MM.1S (cell line): ENCODE measurements around the gene UNC119.

Experiments
- DNase-seq: peaks from one replicate; pipeline ENCODE4 v3.0.0-alpha.2; 2015
- H2AFZ ChIP-seq: fragments of 300-600 bp; sonication (generic); 2 replicates; pipeline ENCODE4 v1.6.0; 2016; ENCODE audit warnings: antibody characterized with exemption, low read length
- H3F3A ChIP-seq: fragments of 300-600 bp; sonication (generic); 2 replicates; pipeline ENCODE4 v1.6.1; 2016; ENCODE audit warnings: mild to moderate bottlenecking, antibody characterized with exemption, low read length, moderate library complexity, mixed read lengths; ENCODE audit not compliant: insufficient read depth
- H3K27ac ChIP-seq: fragments of 300-600 bp; sonication (generic); 2 replicates; pipeline ENCODE4 v1.5.1; 2016; ENCODE audit warnings: mild to moderate bottlenecking, low read length
- H3K27me3 ChIP-seq: fragments of 300-600 bp; sonication (generic); replicated peaks from 2 replicates; pipeline ENCODE4 v1.6.0; 2016; ENCODE audit warnings: low read length; ENCODE audit not compliant: insufficient read depth
- H3K36me3 ChIP-seq: fragments of 300-600 bp; sonication (generic); replicated peaks from 2 replicates; pipeline ENCODE4 v1.6.1; 2016; ENCODE audit warnings: mild to moderate bottlenecking, low read length, mixed read lengths; ENCODE audit not compliant: insufficient read depth
- H3K4me1 ChIP-seq: fragments of 300-600 bp; sonication (generic); 2 replicates; pipeline ENCODE4 v1.6.1; 2016; ENCODE audit warnings: low read length, mixed read lengths
- H3K4me2 ChIP-seq: fragments of 300-600 bp; sonication (generic); 2 replicates; pipeline ENCODE4 v1.6.0; 2016; ENCODE audit warnings: low read depth, low read length
- H3K4me3 ChIP-seq: fragments of 300-600 bp; sonication (generic); 2 replicates; pipeline ENCODE4 v1.5.1; 2016; ENCODE audit warnings: low read length, mixed read lengths
- H3K79me2 ChIP-seq: fragments of 300-600 bp; sonication (generic); 2 replicates; pipeline ENCODE4 v1.6.1; 2016; ENCODE audit warnings: mixed run types, low read length, mixed read lengths
- H3K9ac ChIP-seq: fragments of 300-600 bp; sonication (generic); 2 replicates; pipeline ENCODE4 v1.6.1; 2016; ENCODE audit warnings: low read length, mixed read lengths
- H3K9me2 ChIP-seq: fragments of 300-600 bp; sonication (generic); replicated peaks from 2 replicates; pipeline ENCODE4 v1.6.1; 2016; ENCODE audit warnings: mild to moderate bottlenecking, low read length, mixed read lengths; ENCODE audit not compliant: insufficient read depth
- H3K9me3 ChIP-seq: fragments of 300-600 bp; sonication (generic); replicated peaks from 2 replicates; pipeline ENCODE4 v1.6.1; 2016; ENCODE audit warnings: mild to moderate bottlenecking, low read length, mixed read lengths; ENCODE audit not compliant: insufficient read depth
- H4K20me1 ChIP-seq: fragments of 300-600 bp; sonication (generic); 2 replicates; pipeline ENCODE4 v1.6.1; 2016; ENCODE audit warnings: mild to moderate bottlenecking, low read length, moderate library complexity, mixed read lengths; ENCODE audit not compliant: insufficient read depth
- EZH2 ChIP-seq: fragments of 300-600 bp; sonication (generic); optimal IDR thresholded peaks from 2 replicates; pipeline ENCODE3; 2017; ENCODE audit warnings: low read depth, mild to moderate bottlenecking, antibody characterized with exemption, low read length, mixed read lengths
- EZH2phosphoT487 ChIP-seq: fragments of 300-600 bp; sonication (generic); IDR thresholded peaks from 2 replicates; pipeline ENCODE4 v1.6.1; 2018; ENCODE audit warnings: antibody characterized with exemption, low read length
- TF ChIP-seq, protein P1 (sequence below): fragments of 300-600 bp; sonication (generic); IDR thresholded peaks from 2 replicates; pipeline ENCODE4 v1.5.1; 2016; ENCODE audit warnings: antibody characterized with exemption, low read length, mixed read lengths

Gene UNC119

DNA sequence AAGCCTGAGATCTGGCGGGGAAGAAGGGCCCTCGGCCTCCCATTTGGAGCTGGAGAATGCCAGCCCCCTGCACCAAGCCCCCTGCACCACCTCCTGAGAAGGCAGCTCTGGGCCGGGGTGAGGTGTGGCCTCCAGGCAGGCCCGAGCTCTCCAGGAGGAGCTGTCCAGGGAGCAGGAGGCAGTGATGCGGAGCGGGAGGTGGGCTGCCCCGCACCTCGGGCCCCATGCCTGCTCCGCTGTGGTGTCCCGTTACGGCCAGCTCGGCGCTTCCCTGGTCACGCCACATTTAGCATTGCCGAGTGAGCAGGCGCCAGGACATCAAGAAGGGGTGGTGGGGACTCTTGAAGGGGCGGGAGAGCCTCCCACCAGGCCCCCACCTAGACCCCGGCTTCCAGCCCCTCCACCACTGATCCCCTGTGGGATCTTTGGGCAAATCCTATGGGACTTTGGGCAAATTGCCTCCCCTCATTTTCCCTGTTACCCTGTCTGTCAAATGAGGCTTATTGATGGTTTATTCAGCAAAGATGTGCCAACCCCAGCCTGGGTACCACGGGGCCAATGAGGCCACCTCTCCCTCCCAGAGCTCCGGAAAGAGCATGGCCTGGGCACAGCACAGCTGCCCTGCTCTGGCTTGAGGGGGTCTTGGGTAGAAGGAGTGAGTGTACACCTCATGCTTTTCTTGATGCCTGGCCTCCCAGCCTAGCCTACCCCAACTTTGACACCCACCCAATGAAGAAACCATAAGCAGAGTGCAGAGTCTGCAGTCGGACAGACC, 30.9 kb downstream of the UNC119 start:
- Histone ChIP-seq H3K36me3 (no peaks in the 10 kb centered on the region), H3K79me2 (no peaks in the 10 kb centered on the region), H3F3A (no peaks in the 10 kb centered on the region), H4K20me1 (0 out of 2 replicates have a peak, but pooled peaks cover 2% of the 10 kb centered on the region), H3K4me1 (peaks cover 8% of the 10 kb centered on the region), H3K9me2 (no peaks in the 10 kb centered on the region), H3K27me3 (peaks cover 73% of the 10 kb centered on the region), H3K9ac (no peak overlapping the region), H2AFZ (no peak overlapping the region), H3K4me2 (no peak overlapping the region), H3K4me3 (no peak overlapping the region), H3K27ac (no peak overlapping the region), H3K9me3 (no peaks in the 10 kb centered on the region)
- no peak for TF ChIP-seq EZH2
- no peak for DNase-seq

DNA sequence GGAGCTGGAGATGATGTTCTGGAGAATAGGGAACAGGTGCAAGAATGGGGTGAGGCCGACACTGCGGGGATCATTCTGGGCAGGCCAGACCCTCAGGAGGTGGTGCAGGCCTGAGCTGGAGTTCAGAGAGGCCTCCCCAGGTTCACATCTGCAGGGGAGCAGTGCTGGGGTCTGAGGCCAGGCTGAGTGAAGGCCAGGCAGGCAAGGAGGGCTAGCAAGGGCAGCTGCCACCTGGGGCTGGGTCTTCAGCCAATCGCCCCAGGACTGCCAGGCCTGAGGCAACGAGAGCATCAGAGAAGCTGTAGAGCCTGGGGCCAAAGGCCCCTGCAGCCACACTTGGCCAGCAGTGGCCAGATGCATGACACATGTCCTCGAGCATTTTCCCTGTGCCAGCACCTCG, 31.7 kb downstream of the UNC119 start:
- no peak for TF ChIP-seq EZH2phosphoT487
- TF ChIP-seq, protein P1, sequence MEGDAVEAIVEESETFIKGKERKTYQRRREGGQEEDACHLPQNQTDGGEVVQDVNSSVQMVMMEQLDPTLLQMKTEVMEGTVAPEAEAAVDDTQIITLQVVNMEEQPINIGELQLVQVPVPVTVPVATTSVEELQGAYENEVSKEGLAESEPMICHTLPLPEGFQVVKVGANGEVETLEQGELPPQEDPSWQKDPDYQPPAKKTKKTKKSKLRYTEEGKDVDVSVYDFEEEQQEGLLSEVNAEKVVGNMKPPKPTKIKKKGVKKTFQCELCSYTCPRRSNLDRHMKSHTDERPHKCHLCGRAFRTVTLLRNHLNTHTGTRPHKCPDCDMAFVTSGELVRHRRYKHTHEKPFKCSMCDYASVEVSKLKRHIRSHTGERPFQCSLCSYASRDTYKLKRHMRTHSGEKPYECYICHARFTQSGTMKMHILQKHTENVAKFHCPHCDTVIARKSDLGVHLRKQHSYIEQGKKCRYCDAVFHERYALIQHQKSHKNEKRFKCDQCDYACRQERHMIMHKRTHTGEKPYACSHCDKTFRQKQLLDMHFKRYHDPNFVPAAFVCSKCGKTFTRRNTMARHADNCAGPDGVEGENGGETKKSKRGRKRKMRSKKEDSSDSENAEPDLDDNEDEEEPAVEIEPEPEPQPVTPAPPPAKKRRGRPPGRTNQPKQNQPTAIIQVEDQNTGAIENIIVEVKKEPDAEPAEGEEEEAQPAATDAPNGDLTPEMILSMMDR: no peak
- no peak for TF ChIP-seq EZH2
- Histone ChIP-seq H3K4me3 (no peak overlapping the region), H4K20me1 (0 out of 2 replicates have a peak, but pooled peaks cover 2% of the 10 kb centered on the region), H3F3A (no peaks in the 10 kb centered on the region), H3K79me2 (no peaks in the 10 kb centered on the region), H3K9me2 (no peaks in the 10 kb centered on the region), H3K4me1 (peaks cover 8% of the 10 kb centered on the region), H3K36me3 (no peaks in the 10 kb centered on the region), H3K9ac (no peak overlapping the region), H2AFZ (no peak overlapping the region), H3K27me3 (peaks cover 73% of the 10 kb centered on the region), H3K9me3 (no peaks in the 10 kb centered on the region), H3K27ac (no peak overlapping the region), H3K4me2 (no peak overlapping the region)
- no peak for DNase-seq

DNA sequence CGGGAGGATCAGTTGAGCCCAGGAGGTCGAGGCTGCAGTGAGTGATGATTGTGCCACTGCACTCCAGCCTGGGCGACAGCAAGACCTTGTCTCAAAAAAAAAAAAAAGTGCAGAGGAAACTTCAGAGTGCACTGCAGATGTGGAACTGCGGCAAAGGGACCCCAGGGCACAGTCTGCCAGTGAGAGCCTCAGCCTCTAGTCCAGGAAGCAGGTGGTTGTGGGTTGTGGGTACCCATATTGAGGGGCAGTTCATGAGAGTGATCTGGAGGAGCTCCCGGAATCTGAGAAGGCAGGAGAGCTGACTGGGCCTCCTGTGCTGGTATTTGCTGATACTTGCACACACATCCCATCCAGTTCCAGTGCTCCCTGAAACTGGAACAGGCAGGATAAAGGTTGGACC, 33.2 kb downstream of the UNC119 start:
- Histone ChIP-seq H3K9me3 (no peaks in the 10 kb centered on the region), H3K9me2 (no peaks in the 10 kb centered on the region), H3K27ac (no peak overlapping the region), H3K4me3 (no peak overlapping the region), H3K9ac (no peak overlapping the region), H4K20me1 (0 out of 2 replicates have a peak, but pooled peaks cover 2% of the 10 kb centered on the region), H3K36me3 (no peaks in the 10 kb centered on the region), H3K27me3 (peaks cover 73% of the 10 kb centered on the region), H3F3A (no peaks in the 10 kb centered on the region), H2AFZ (no peak overlapping the region), H3K4me2 (no peak overlapping the region), H3K4me1 (peaks cover 8% of the 10 kb centered on the region), H3K79me2 (no peaks in the 10 kb centered on the region)
- TF ChIP-seq EZH2 (no peak), EZH2phosphoT487 (no peak)
- TF ChIP-seq, protein P1: no peak
- no peak for DNase-seq

DNA sequence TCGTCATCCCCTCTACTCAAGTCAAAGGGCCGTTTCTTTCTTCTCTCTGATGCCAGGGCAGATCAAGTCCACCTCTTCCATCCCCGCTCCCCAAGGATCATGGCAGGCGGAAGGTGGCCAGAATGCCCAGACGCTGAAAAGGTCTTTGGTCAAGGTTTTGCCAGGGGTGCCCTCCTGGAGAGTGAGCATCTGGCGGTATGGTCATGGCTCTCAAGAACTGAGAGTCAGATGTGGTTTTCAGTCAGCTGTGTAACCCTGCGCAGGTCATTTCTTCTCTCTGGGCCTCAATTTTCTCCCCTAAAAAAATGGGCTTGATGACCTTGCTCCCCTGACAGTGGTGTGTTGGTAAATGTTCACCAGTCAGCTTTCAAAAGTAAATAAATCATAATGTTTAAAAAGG, 33.8 kb downstream of the UNC119 start:
- H3K36me3 ChIP-seq: no peaks in the 10 kb centered on the region
- no peaks in the 10 kb centered on the region for H3K9me2 ChIP-seq
- H3K4me2 ChIP-seq: no peak overlapping the region
- H4K20me1 ChIP-seq: 0 out of 2 replicates have a peak, but pooled peaks cover 2% of the 10 kb centered on the region
- H3K79me2 ChIP-seq: no peaks in the 10 kb centered on the region
- H2AFZ ChIP-seq: no peak overlapping the region
- no peaks in the 10 kb centered on the region for H3K9me3 ChIP-seq
- H3K4me1 ChIP-seq: peaks cover 8% of the 10 kb centered on the region
- no peak for DNase-seq
- H3F3A ChIP-seq: no peaks in the 10 kb centered on the region
- no peak overlapping the region for H3K27ac ChIP-seq
- TF ChIP-seq, protein P1: no peak
- TF ChIP-seq EZH2phosphoT487 (no peak), EZH2 (no peak)
- H3K9ac ChIP-seq: no peak overlapping the region
- H3K27me3 ChIP-seq: peaks cover 73% of the 10 kb centered on the region
- H3K4me3 ChIP-seq: no peak overlapping the region
